Activated CD4-positive, alpha-beta T cell treated with anti-CD3 and anti-CD28 coated beads, Interleukin-10, Interleukin-2, amounts not matched to agents 100 ng/mL and 50 ng/mL, durations not matched to agents 16 hours and 8 hours (primary cell): ENCODE results near the gene CFDP1.

ENCODE experiments used
- DNase-seq: peaks from one replicate; pipeline ENCODE4 v3.0.0-alpha.2; 2020

Gene CFDP1

GRCh38 chr16:75432828-75433731, at the start of gene CFDP1:
Gene CFDP1, minus strand, starts transcription at chr16:75433503. Its CDS starts 151 bp downstream, at chr16:75433352.
- peak; percentile 96 for DNase-seq

DNA sequence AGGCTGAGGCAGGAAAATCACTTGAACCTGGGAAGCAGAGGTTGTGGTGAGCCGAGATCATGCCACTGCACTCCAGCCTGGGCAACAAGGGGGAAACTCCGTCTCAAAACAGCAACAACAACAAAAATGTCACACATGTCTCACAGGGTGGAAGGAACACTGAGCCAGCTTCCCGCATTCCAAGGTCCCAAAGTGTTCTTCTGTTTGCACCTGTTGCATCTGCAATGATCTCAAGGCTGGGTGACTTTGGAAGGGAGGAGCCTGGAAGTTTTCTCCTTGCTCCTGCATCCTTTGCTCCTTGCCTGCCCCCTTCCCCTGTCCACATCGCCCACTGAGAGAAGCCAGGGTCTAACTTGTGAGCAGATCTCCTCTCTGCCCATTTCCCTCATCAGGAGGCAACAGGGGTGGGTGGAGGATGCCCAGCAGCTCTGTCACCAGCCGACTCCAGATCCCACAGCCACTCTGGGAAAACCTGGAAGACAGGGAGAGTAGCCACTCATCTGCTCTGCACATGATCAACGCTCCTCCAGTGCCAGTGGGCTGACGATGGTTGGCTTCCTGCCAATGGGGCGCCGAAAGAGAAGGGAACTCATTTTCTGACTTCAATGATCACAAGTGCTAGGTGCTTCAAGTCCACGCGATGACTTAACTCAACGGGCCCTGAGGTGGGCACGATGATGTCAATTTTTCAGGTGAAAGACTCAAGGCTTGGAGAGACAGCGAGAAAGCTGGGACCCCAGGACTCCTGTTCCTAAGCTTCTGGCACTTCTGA, 49.3 kb upstream of the CFDP1 start:
- DNase-seq: no peak

DNA sequence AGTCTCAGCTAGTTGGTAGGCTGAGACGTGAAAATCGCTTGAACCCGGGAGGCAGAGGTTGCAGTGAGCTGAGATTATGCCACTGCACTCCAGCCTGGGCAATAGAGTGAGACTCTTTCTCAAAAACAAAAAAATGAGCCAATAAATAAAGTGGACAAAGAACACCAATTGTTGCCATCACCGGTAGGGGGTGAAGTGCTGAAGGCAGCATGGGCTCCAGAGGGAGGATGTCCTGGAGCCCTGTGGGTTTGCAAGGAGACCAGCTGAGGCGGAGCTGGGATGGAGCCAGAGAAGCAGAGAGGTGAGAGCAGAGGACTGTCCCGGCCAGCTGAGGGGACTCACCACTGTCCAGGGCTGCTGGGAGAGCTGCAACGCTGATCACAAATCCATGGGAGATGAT, 48.2 kb upstream of the CFDP1 start:
- DNase-seq: no peak

GRCh38 chr16:75479421-75479990, 46.2 kb upstream of the CFDP1 start:
- no peak for DNase-seq

DNA sequence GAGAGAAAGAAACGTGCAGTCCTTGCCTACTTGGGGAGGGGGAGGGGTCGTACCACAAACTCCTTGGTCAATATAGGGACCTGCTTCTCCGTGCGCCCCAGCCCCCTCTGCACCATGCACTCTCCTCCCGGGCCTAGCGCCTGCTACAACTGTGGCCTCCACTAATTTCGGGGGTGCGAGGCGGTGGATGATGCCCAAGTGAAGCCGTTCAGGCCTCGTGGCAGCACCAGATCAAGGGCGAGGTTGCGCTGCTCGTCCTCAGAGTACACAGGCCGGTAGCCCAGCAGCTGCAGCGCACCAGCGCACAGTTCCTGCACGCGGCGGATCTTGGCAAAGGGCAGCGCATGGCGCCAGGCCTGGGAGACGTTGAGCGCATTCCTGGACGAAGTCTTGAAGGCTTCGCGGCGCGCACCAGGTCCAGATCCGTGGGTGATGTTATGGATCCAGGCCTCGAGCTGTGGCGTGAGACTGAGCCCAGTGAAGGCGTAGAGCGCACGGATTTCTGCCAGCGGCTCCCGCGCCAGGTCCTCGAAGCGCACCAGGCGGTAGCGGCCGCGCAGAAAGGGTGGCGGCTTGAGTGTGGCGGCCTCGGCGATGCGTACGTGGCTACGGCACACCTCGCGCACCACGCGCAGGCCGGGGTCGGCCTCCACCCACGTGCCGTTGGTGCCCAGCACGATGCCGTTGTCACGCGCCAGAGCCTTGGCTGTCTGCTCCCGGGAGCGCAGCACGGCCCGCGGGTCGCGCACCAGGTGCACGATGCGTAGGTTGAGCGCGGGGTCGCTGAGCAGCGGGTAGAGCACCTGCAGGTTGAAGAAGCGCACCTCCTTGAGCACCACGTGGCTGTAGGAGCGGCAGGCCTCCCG, 45.4 kb upstream of the CFDP1 start:
- DNase-seq: no peak

DNA sequence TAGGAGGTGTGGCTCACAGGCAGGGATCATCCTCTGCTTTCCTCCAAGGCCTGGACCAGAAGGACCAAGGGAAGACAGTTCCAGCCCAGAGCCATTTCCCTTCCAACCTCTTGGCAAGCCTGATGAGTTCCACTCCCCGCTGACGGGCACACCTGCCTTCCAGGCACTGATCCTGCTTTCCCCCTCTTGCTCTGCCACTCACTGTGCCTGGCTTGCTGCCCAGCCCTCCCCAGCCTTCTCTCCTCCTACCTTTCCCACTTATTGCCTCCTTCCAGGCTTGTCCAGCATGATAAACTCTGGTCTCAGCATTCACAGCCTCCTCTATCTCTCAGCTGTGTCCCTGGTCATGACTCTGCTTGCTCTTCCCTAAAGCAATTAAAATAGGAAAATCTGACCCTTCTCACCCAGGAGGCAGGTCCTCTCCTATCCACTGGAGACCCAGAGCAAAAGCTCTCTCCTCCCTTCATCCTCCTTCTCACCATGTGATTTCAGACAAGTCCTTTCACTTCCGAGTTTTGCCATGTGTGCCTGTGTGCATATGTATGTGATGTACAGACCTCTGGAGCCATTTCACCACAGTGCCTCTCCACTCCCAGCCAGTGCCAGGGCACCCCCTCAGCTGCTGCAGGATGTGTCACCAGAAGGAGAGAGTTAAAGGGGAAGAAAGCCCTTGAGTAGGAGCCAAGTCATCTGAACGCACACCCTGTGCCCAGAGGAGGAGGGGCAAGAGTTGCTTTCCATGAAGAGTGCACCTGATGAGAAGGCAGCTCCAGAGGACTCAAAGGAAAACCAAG, 44.6 kb upstream of the CFDP1 start:
- DNase-seq: no peak

DNA sequence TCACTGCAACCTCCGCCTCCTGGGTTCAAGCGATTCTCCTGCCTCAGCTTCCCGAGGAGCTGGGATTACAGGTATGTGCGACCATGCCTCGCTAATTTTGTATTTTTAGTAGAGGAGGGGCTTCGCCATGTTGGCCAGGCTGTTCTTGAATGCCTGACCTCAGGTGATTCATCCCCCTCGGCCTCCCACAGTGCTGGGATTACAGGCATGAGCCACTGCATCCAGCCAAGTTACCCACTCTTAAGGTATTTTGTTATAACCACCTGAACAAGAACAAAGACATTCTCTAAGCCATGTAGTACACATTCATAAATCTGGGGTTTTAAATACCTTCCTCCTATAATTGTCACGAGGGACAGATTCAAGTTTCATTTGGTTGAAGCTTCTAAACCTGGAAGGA, 43.5 kb upstream of the CFDP1 start:
- DNase-seq: no peak

GRCh38 chr16:75475420-75475847, 42.1 kb upstream of the CFDP1 start:
- no peak for DNase-seq

- no peak for DNase-seq
Measured at GRCh38 chr16:75472908-75473877, 39.9 kb upstream of the CFDP1 start.

- peak; percentile 52 for DNase-seq
Measured at GRCh38 chr16:75471723-75472633, 38.7 kb upstream of the CFDP1 start.

DNA sequence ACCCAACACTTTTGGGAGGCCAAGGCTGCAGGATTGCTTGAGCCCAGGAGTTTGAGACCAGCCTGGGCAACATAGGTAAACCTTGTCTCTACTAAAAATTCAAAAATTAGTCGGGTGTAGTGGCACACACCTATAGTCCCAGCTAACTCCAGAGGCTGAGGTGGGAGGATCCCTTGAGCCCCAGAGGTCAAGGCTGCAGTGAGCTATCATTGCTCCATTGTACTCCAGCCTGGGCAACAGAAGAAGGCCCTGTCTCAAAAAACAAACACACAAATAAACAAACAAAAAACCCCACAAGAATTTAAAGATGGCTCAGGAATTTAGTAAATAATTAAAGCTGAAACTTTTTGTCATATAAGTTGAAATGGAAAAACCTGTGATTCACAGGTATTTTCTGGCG, 33.5 kb upstream of the CFDP1 start:
- DNase-seq: no peak

DNA sequence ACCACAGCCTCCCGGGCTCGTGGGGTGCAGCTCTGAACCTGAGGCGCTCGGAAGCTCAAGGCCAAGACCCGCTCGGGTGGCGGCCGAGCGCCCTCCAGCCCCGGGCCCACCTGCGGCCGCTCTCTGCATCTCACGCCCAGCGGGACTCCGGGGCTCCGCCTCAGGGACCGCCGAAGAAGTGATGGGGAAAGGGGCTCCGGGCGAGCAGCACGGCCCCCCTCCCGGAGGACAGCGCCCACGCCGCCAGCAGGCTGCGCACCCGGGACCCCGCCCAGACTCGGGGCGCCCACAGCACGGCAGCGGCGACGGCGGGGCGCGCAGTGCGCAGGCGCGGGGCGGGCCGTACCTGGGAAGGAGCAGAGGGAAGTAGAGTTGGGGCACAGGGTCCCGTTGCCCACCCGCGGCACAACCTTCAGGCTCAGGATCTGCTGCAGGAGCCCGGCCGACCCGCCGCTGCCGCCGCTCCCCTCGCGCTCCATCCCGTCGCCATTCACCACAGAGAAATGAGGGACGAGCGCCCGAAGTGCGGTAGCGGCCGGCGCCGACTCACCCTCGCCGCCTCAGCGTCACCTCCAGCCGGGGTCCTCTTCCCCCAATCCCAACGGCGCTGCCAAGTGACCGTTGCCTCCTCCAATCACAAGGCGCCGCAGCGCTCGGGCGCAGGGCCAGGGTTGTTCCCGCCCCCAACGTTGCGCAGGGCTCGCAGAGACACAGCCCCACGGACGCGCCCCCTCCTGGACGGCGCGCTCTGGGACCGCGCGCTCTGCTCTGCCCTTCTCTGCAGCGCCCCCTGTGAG, 31.0 kb upstream of the CFDP1 start, which contains the start of gene TMEM170A:
TMEM170A (minus strand) TSS at position 568 of the 797 bp plus-strand sequence; CDS start at position 479, 89 bp downstream.
- DNase-seq: peak; percentile 100

- DNase-seq: peak; percentile 33
Measured at GRCh38 chr16:75463389-75464121, 30.3 kb upstream of the CFDP1 start.

GRCh38 chr16:75462806-75463205, 29.5 kb upstream of the CFDP1 start:
- peak; percentile 51 for DNase-seq

DNA sequence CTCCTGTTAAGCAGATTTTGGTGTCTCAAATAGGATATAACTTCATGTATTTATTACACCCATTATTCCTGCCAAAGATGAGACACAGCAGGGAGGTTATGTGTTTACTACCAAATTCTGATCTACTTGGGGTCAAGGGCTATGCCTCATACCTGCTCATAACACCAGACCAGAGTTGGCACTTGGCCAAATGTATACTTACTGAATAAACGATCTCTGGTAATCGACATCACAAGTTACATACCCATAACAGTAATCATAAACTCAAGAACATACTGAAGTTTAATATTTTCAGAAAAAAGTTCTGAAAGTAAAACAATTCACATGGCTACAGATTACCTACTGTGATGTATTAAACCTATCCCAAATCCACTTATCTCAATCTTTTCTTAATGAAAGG, 28.3 kb upstream of the CFDP1 start:
- DNase-seq: no peak

GRCh38 chr16:75460446-75460845, 27.1 kb upstream of the CFDP1 start:
- no peak for DNase-seq

DNA sequence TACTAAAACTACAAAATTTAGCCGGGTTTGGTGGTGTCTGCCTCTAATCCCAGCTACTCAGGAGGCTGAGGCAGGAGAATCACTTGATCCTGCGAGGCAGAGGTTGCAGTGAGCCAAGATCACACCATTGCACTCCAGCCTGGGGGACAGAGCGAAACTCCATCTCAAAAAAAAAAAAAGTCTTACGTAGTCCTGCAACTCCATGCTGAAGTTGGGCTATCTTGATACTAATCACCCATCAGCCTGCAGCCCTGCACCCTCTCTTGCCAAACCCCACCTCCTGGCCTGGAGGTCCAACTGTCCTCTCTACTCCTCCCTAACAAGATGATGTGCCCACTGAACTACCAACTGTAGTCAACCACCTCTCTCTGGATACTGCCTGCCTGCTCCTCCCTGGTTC, 26.4 kb upstream of the CFDP1 start:
- DNase-seq: no peak

- DNase-seq: no peak
Measured at GRCh38 chr16:75458439-75458838, 25.1 kb upstream of the CFDP1 start.
